Keratinocyte (primary cell): ENCODE data around the gene PEX3. TPM values are rescaled to one million over a fixed set of nuclear protein-coding genes. Genes with fewer than 3 reads are reported as not detected.

Source experiments
- DNase-seq: peaks from one replicate; pipeline ENCODE4 v3.0.0-alpha.2; 2011; ENCODE audit warnings: low read depth, missing footprints, low spot score
- FAIRE-seq: peaks from 2 replicates; lab custom pipeline; 2011; peaks lifted over from hg19 to GRCh38; lab: Jason Lieb, UNC
- H2AFZ ChIP-seq: 2 replicates; pipeline ENCODE4 v1.6.0; 2012; ENCODE audit warnings: low read length, control low read depth, inconsistent platforms; ENCODE audit not compliant: control insufficient read depth
- H3K27ac ChIP-seq: 2 replicates; pipeline ENCODE4 v1.5.1; 2011; ENCODE audit warnings: low read length; ENCODE audit not compliant: control insufficient read depth, insufficient read depth
- H3K27me3 ChIP-seq: 3 replicates; pipeline ENCODE4 v1.6.0; 2011; ENCODE audit warnings: low read length; ENCODE audit not compliant: control insufficient read depth, insufficient read depth; ENCODE audit errors: extremely low read depth
- H3K36me3 ChIP-seq, 2 experiments: 2 replicates in 1 of 2; 3 replicates in 1 of 2; pipeline ENCODE4 v1.5.1; 2011; ENCODE audit warnings: low read length in 2 of 2, mild to moderate bottlenecking in 1 of 2; ENCODE audit not compliant: control insufficient read depth in 2 of 2, insufficient read depth in 2 of 2; ENCODE audit errors: extremely low read depth in 1 of 2
- H3K4me1 ChIP-seq: 3 replicates; pipeline ENCODE4 v1.5.1; 2011; ENCODE audit warnings: low read length; ENCODE audit not compliant: control insufficient read depth, insufficient read depth; ENCODE audit errors: extremely low read depth
- H3K4me2 ChIP-seq: 3 replicates; pipeline ENCODE4 v1.6.0; 2011; ENCODE audit warnings: low read depth, low read length; ENCODE audit not compliant: control insufficient read depth, insufficient read depth; ENCODE audit errors: extremely low read depth
- H3K4me3 ChIP-seq, 3 experiments: fragments of 200-600 bp in 1 of 3; sonication (generic) in 1 of 3; 2 replicates in 2 of 3; 3 replicates in 1 of 3; pipeline ENCODE4 v1.5.1; 2011 to 2016; ENCODE audit warnings: low read length in 3 of 3, mild to moderate bottlenecking in 3 of 3, control low read depth in 2 of 3, inconsistent platforms in 1 of 3, low read depth in 1 of 3, mixed read lengths in 1 of 3, mixed run types in 1 of 3, moderate library complexity in 1 of 3; ENCODE audit not compliant: control insufficient read depth in 2 of 3, insufficient read depth in 2 of 3; ENCODE audit errors: extremely low read depth in 1 of 3
- H3K79me2 ChIP-seq: 2 replicates; pipeline ENCODE4 v1.6.0; 2012; ENCODE audit warnings: low read length; ENCODE audit not compliant: control insufficient read depth, insufficient read depth
- H3K9ac ChIP-seq: 3 replicates; pipeline ENCODE4 v1.6.0; 2011; ENCODE audit warnings: low read length; ENCODE audit not compliant: control insufficient read depth, insufficient read depth; ENCODE audit errors: extremely low read depth
- H3K9me1 ChIP-seq: 3 replicates; pipeline ENCODE4 v1.6.0; 2011; ENCODE audit warnings: low read length; ENCODE audit not compliant: control insufficient read depth, insufficient read depth; ENCODE audit errors: extremely low read depth
- H3K9me3 ChIP-seq: 2 replicates; pipeline ENCODE4 v1.5.1; 2012; ENCODE audit warnings: low read depth, low read length; ENCODE audit not compliant: control insufficient read depth
- H4K20me1 ChIP-seq: 3 replicates; pipeline ENCODE4 v1.6.0; 2011; ENCODE audit warnings: low read length; ENCODE audit not compliant: control insufficient read depth, insufficient read depth; ENCODE audit errors: extremely low read depth
- CTCF ChIP-seq, 3 experiments: IDR thresholded peaks in 1 of 3; conservative IDR thresholded peaks in 1 of 3; optimal IDR thresholded peaks in 1 of 3; 2 replicates in 2 of 3; 3 replicates in 1 of 3; pipeline versions ENCODE3 to v1.5.1; 2011; ENCODE audit warnings: low read length in 3 of 3, mild to moderate bottlenecking in 3 of 3, moderate library complexity in 2 of 3, control low read depth in 1 of 3, inconsistent platforms in 1 of 3; ENCODE audit not compliant: insufficient read depth in 2 of 3; ENCODE audit errors: extremely low read depth in 1 of 3
- EZH2 ChIP-seq: IDR thresholded peaks from one replicate; pipeline ENCODE4 v1.6.1; 2012; ENCODE audit warnings: inconsistent platforms, mild to moderate bottlenecking, low read length, moderate library complexity
- dilution Hi-C: fragments of 300-500 bp; cut with MboI; formaldehyde crosslinking; loops from one replicate; pipeline ENCODE4 v1.7.0; 2020; ENCODE audit warnings: low sequenced_read_pairs; ENCODE audit not compliant: extremely low pct_ligation_motif_present
- polyA plus RNA-seq, 5 experiments: library from polyadenylated mRNA; depleted of rRNA in 3 of 5; stranded (reverse) in 3 of 5; stranded (forward) in 1 of 5; unstranded in 1 of 5; fragments of >200 nt; gene quantifications; 1 replicate in 1 of 5; 2 replicates in 3 of 5; 3 replicates in 1 of 5; pipeline versions ENCODE4 v1.2.1 to v1.2.3, GENCODE V29; 2011 to 2012; ENCODE audit warnings: missing spikeins in 2 of 5, low read depth in 1 of 5, low replicate concordance in 1 of 5

Gene PEX3
- polyA plus RNA-seq, 1 donor (not counting 4 experiments of a cell fraction or from before 2014, with no cell fraction given): 68.1 TPM

GRCh38 chr6:143441010-143441409, 9.6 kb upstream of the PEX3 start:
- dilution Hi-C loops: no loop called here
- TF ChIP-seq EZH2: no peak
- TF ChIP-seq CTCF (optimal IDR thresholded peaks at IDR 0.05 in 1 of 3, IDR thresholded peaks at IDR 0.05 in 1 of 3, conservative IDR thresholded peaks at IDR 0.05 in 1 of 3; ENCODE audit: extremely low read depth in 1 of 3, insufficient read depth in 2 of 3, low read length in 3 of 3): no peak
- Histone ChIP-seq H3K36me3 (peaks cover 9 to 16% of the 10 kb centered on the region in 2 experiments), H3K79me2 (peaks cover 14% of the 10 kb centered on the region), H3K4me1 (no peaks in the 10 kb centered on the region), H4K20me1 (no peaks in the 10 kb centered on the region), H3K27ac (no peak overlapping the region), H3K9me3 (no peaks in the 10 kb centered on the region), H2AFZ (no peak overlapping the region), H3K9ac (no peak overlapping the region), H3K4me2 (no peak overlapping the region), H3K4me3 (no peak overlapping the region), H3K27me3 (no peaks in the 10 kb centered on the region), H3K9me1 (peaks cover 2% of the 10 kb centered on the region)
- FAIRE-seq (no peak), DNase-seq (no peak)

GRCh38 chr6:143441680-143442545, 8.7 kb upstream of the PEX3 start:
- dilution Hi-C loops: no loop called here
- no peaks in the 10 kb centered on the region for H3K9me3 ChIP-seq
- TF ChIP-seq CTCF (optimal IDR thresholded peaks at IDR 0.05 in 1 of 3, IDR thresholded peaks at IDR 0.05 in 1 of 3, conservative IDR thresholded peaks at IDR 0.05 in 1 of 3; ENCODE audit: extremely low read depth in 1 of 3, insufficient read depth in 2 of 3, low read length in 3 of 3): no peak
- no peak for TF ChIP-seq EZH2
- H3K27ac ChIP-seq: no peak overlapping the region
- H3K9ac ChIP-seq: no peak overlapping the region
- peaks cover 9 to 11% of the 10 kb centered on the region in 2 experiments for H3K36me3 ChIP-seq
- no peak overlapping the region for H2AFZ ChIP-seq
- no peaks in the 10 kb centered on the region for H3K27me3 ChIP-seq
- H3K9me1 ChIP-seq: peaks cover 2% of the 10 kb centered on the region
- H4K20me1 ChIP-seq: no peaks in the 10 kb centered on the region
- no peaks in the 10 kb centered on the region for H3K4me1 ChIP-seq
- H3K4me3 ChIP-seq: no peak overlapping the region
- no peak for FAIRE-seq
- no peak overlapping the region for H3K4me2 ChIP-seq
- peaks cover 20% of the 10 kb centered on the region for H3K79me2 ChIP-seq
- DNase-seq: no peak
